Neural cell (in vitro differentiated cells): ENCODE measurements around the gene ABCC9. TPM values are rescaled to one million over a fixed set of nuclear protein-coding genes. Genes with fewer than 3 reads are reported as not detected.

ENCODE experiments used
- H2AFZ ChIP-seq: fragments of 200-600, 300-800 bp; sonication (generic), shearing (Covaris generic); 2 replicates; pipeline ENCODE4 v1.6.0; 2014; ENCODE audit warnings: low read depth, mild to moderate bottlenecking, antibody characterized with exemption, low read length, moderate library complexity
- H3F3A ChIP-seq: fragments of 200-600 bp; shearing (Covaris generic); 2 replicates; pipeline ENCODE4 v1.6.1; 2016; ENCODE audit warnings: mild to moderate bottlenecking, moderate library complexity, mixed read lengths, antibody characterized with exemption, low read length; ENCODE audit not compliant: insufficient read depth, poor library complexity, severe bottlenecking
- H3K27ac ChIP-seq: fragments of 200-600, 300-800 bp; sonication (generic), shearing (Covaris generic); 2 replicates; pipeline ENCODE4 v1.5.1; 2014; ENCODE audit warnings: mild to moderate bottlenecking, low read length, moderate library complexity
- H3K27me3 ChIP-seq: fragments of 300-800, 200-600 bp; sonication (generic), shearing (Covaris generic); 2 replicates; pipeline ENCODE4 v1.6.0; 2014; ENCODE audit warnings: mild to moderate bottlenecking, low read depth, low read length, moderate library complexity; ENCODE audit not compliant: insufficient read depth
- H3K36me3 ChIP-seq: fragments of 300-800, 200-600 bp; sonication (generic), shearing (Covaris generic); 2 replicates; pipeline ENCODE4 v1.5.1; 2014; ENCODE audit warnings: mild to moderate bottlenecking, antibody characterized with exemption, low read length, moderate library complexity; ENCODE audit not compliant: insufficient read depth
- H3K4me2 ChIP-seq: fragments of 300-800, 200-600 bp; sonication (generic), shearing (Covaris generic); 2 replicates; pipeline ENCODE4 v1.6.0; 2014; ENCODE audit warnings: mild to moderate bottlenecking, low read length
- H3K4me3 ChIP-seq: fragments of 300-800, 200-600 bp; sonication (generic), shearing (Covaris generic); 2 replicates; pipeline ENCODE4 v1.5.1; 2014; ENCODE audit warnings: mild to moderate bottlenecking, low read length, moderate library complexity
- H3K79me2 ChIP-seq: fragments of 200-600 bp; shearing (Covaris generic); replicated peaks from 2 replicates; pipeline ENCODE4 v1.6.0; 2014; ENCODE audit warnings: mild to moderate bottlenecking, low read length, moderate library complexity; ENCODE audit not compliant: insufficient read depth
- H3K9ac ChIP-seq: fragments of 300-800, 200-600 bp; sonication (generic), shearing (Covaris generic); 2 replicates; pipeline ENCODE4 v1.6.1; 2016; ENCODE audit warnings: mild to moderate bottlenecking, low read length, mixed read lengths
- H3K9me2 ChIP-seq: fragments of 200-600 bp; shearing (Covaris generic); 2 replicates; pipeline ENCODE4 v1.6.1; 2016; ENCODE audit warnings: mild to moderate bottlenecking, low read length, mixed read lengths; ENCODE audit not compliant: insufficient read depth
- H3K9me3 ChIP-seq: fragments of 200-600, 300-800 bp; sonication (generic), shearing (Covaris generic); 2 replicates; pipeline ENCODE4 v1.6.1; 2016; ENCODE audit warnings: mild to moderate bottlenecking, mixed run types, low read length, moderate library complexity, mixed read lengths
- H4K20me1 ChIP-seq: fragments of 200-600 bp; shearing (Covaris generic); 2 replicates; pipeline ENCODE4 v1.6.1; 2016; ENCODE audit warnings: mild to moderate bottlenecking, mixed run types; ENCODE audit not compliant: insufficient read depth
- EP300 ChIP-seq: fragments of 450-650 bp; conservative IDR thresholded peaks from 2 replicates; pipeline ENCODE4 v1.6.1; 2014; ENCODE audit warnings: antibody characterized with exemption, mild to moderate bottlenecking, moderate library complexity; ENCODE audit not compliant: poor library complexity, severe bottlenecking
- EZH2 ChIP-seq: fragments of 200-600, 300-800 bp; shearing (Covaris generic), sonication (generic); IDR thresholded peaks from 2 replicates; pipeline ENCODE4 v1.6.1; 2014; ENCODE audit warnings: antibody characterized with exemption, low read length, borderline replicate concordance, mild to moderate bottlenecking; ENCODE audit not compliant: insufficient read depth, poor library complexity, severe bottlenecking
- MXI1 ChIP-seq: fragments of 450-650 bp; conservative IDR thresholded peaks from 2 replicates; pipeline ENCODE4 v1.6.1; 2014; ENCODE audit warnings: antibody characterized with exemption, mild to moderate bottlenecking; ENCODE audit not compliant: poor library complexity, severe bottlenecking
- POLR2AphosphoS5 ChIP-seq: IDR thresholded peaks from 2 replicates; pipeline ENCODE4 v1.6.1; 2012
- RAD21 ChIP-seq: fragments of 450-650 bp; conservative IDR thresholded peaks from 2 replicates; pipeline ENCODE4 v1.6.1; 2014; ENCODE audit warnings: antibody characterized with exemption, mild to moderate bottlenecking, moderate library complexity
- SMC3 ChIP-seq: fragments of 450-650 bp; conservative IDR thresholded peaks from 2 replicates; pipeline ENCODE4 v1.6.1; 2014; ENCODE audit warnings: antibody characterized with exemption, mild to moderate bottlenecking, moderate library complexity; ENCODE audit not compliant: poor library complexity
- TAF1 ChIP-seq: IDR thresholded peaks from 2 replicates; pipeline ENCODE4 v1.6.1; 2012; ENCODE audit warnings: low read depth
- polyA plus RNA-seq: library from polyadenylated mRNA; depleted of rRNA; stranded (reverse); fragments of >200 nt; gene quantifications from 2 replicates; pipeline ENCODE4 v1.2.3, GENCODE V29; 2014
- TF ChIP-seq, protein P1 (sequence below): fragments of 450-650 bp; IDR thresholded peaks from 2 replicates; pipeline ENCODE4 v1.5.1; 2014; ENCODE audit warnings: antibody characterized with exemption, mild to moderate bottlenecking, moderate library complexity; ENCODE audit not compliant: poor library complexity, severe bottlenecking
- TF ChIP-seq, protein P2 (sequence below): IDR thresholded peaks from 2 replicates; pipeline ENCODE4 v1.6.1; 2012; ENCODE audit warnings: borderline replicate concordance

Gene ABCC9
- polyA plus RNA-seq, 1 donor from 2014 or later, result 0.32 TPM

DNA sequence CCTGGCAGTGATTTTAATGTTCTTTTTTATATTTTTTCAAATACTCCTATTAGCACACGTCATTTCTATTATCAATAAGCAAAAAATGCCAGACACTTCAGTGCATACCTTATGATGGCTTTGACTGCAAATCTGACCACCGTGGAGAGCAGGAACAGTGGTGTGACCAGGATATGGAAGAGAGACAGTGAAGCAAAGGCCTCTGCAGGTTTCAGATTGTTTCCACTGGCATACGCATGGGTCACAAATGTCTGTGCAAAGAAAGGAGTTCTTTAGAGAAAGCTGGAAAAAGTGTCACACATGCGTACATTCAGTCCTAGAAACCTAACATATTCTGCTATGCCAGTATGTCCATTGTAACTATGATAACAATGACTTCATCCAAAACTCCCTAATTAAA is 47.3 kb downstream of the ABCC9 start:
- no peaks in the 10 kb centered on the region for H3K27me3 ChIP-seq
- H3K4me2 ChIP-seq, result no peak overlapping the region
- no peaks in the 10 kb centered on the region for H3K9me3 ChIP-seq
- no peaks in the 10 kb centered on the region for H4K20me1 ChIP-seq
- H3K9me2 ChIP-seq, result no peaks in the 10 kb centered on the region
- no peaks in the 10 kb centered on the region for H3K36me3 ChIP-seq
- H2AFZ ChIP-seq, result no peak overlapping the region
- no peak overlapping the region for H3K9ac ChIP-seq
- H3K79me2 ChIP-seq, result no peaks in the 10 kb centered on the region
- no peak overlapping the region for H3K27ac ChIP-seq
- TF ChIP-seq MXI1, result no peak
- TF ChIP-seq, protein P1, sequence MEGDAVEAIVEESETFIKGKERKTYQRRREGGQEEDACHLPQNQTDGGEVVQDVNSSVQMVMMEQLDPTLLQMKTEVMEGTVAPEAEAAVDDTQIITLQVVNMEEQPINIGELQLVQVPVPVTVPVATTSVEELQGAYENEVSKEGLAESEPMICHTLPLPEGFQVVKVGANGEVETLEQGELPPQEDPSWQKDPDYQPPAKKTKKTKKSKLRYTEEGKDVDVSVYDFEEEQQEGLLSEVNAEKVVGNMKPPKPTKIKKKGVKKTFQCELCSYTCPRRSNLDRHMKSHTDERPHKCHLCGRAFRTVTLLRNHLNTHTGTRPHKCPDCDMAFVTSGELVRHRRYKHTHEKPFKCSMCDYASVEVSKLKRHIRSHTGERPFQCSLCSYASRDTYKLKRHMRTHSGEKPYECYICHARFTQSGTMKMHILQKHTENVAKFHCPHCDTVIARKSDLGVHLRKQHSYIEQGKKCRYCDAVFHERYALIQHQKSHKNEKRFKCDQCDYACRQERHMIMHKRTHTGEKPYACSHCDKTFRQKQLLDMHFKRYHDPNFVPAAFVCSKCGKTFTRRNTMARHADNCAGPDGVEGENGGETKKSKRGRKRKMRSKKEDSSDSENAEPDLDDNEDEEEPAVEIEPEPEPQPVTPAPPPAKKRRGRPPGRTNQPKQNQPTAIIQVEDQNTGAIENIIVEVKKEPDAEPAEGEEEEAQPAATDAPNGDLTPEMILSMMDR, result no peak
- TF ChIP-seq EZH2, result no peak
- no peak for TF ChIP-seq TAF1
- TF ChIP-seq, protein P2, sequence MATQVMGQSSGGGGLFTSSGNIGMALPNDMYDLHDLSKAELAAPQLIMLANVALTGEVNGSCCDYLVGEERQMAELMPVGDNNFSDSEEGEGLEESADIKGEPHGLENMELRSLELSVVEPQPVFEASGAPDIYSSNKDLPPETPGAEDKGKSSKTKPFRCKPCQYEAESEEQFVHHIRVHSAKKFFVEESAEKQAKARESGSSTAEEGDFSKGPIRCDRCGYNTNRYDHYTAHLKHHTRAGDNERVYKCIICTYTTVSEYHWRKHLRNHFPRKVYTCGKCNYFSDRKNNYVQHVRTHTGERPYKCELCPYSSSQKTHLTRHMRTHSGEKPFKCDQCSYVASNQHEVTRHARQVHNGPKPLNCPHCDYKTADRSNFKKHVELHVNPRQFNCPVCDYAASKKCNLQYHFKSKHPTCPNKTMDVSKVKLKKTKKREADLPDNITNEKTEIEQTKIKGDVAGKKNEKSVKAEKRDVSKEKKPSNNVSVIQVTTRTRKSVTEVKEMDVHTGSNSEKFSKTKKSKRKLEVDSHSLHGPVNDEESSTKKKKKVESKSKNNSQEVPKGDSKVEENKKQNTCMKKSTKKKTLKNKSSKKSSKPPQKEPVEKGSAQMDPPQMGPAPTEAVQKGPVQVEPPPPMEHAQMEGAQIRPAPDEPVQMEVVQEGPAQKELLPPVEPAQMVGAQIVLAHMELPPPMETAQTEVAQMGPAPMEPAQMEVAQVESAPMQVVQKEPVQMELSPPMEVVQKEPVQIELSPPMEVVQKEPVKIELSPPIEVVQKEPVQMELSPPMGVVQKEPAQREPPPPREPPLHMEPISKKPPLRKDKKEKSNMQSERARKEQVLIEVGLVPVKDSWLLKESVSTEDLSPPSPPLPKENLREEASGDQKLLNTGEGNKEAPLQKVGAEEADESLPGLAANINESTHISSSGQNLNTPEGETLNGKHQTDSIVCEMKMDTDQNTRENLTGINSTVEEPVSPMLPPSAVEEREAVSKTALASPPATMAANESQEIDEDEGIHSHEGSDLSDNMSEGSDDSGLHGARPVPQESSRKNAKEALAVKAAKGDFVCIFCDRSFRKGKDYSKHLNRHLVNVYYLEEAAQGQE, result no peak
- no peak for TF ChIP-seq POLR2AphosphoS5
- TF ChIP-seq RAD21, result no peak
- TF ChIP-seq EP300, result no peak
- TF ChIP-seq SMC3, result no peak
- H3K4me3 ChIP-seq, result no peak overlapping the region
- H3F3A ChIP-seq, result no peaks in the 10 kb centered on the region

DNA sequence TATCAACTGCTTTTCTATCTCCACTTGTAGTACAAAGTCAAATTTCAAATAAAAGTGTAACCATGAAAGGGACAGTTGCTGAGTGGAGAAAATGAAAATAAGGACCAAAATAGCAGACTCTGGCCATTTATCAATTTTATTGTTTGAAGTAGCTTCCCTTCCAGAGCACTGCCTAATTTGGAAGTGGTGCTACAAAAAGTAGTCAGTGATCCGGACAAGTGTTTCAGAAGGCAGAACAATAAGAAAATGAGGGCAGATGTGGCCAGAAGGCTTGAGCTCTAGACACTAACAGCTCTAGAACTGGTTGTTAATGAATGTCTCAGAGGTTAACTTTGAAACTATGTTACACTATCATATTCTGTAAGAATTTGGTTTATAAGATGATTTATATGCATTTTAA is 48.9 kb downstream of the ABCC9 start:
- no peak overlapping the region for H3K27ac ChIP-seq

More for the DNA sequence above, 48.9 kb downstream of the ABCC9 start:
- Histone ChIP-seq H3K9ac (no peak overlapping the region), H3K36me3 (no peaks in the 10 kb centered on the region), H3K9me3 (no peaks in the 10 kb centered on the region), H3K4me2 (no peak overlapping the region), H2AFZ (no peak overlapping the region), H3K9me2 (no peaks in the 10 kb centered on the region), H3K4me3 (no peak overlapping the region), H3K27me3 (no peaks in the 10 kb centered on the region), H4K20me1 (no peaks in the 10 kb centered on the region), H3K79me2 (no peaks in the 10 kb centered on the region), H3F3A (no peaks in the 10 kb centered on the region)
- TF ChIP-seq EZH2 (no peak), EP300 (no peak), TAF1 (no peak), SMC3 (no peak), MXI1 (no peak), RAD21 (no peak), POLR2AphosphoS5 (no peak)
- TF ChIP-seq, protein P1, result no peak
- TF ChIP-seq, protein P2, result no peak
